ENCODE measurements around the gene MYO5B.
"Not testable (repeated sequence)": the region's sequence is repeated elsewhere in the genome, so short reads cannot be mapped to it uniquely, and the experiment has no call there.

MYO5B gene

DNA sequence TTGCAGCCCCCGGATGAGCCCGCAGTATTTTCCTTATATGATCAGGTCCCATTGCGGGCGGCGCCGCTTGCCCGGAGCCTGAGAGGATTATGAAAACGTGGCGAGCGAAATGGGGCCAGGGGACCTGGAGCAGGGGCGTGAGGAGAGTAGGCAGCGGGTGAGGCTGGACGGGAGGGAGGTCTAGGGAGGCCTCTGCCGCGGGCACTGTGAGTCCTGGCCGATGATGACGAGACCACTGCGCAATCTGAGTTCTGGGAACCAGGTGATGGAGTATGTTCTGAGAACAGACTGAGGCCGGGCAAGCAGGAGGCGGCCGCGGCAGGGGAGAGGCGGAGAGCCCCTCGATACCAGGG lies 380.8 kb downstream of the MYO5B start:
- no peak for DNase-seq

- peak; percentile 66 for DNase-seq
Measured at GRCh38 chr18:49813319-49814146, 381.4 kb downstream of the MYO5B start, which contains the start of gene ACAA2. TSS of gene ACAA2 (minus strand) at chr18:49813533. CDS start at chr18:49813484, 49 bp downstream.

- no peak for DNase-seq
Measured at GRCh38 chr18:49813069-49813318, 382.0 kb downstream of the MYO5B start.

DNA sequence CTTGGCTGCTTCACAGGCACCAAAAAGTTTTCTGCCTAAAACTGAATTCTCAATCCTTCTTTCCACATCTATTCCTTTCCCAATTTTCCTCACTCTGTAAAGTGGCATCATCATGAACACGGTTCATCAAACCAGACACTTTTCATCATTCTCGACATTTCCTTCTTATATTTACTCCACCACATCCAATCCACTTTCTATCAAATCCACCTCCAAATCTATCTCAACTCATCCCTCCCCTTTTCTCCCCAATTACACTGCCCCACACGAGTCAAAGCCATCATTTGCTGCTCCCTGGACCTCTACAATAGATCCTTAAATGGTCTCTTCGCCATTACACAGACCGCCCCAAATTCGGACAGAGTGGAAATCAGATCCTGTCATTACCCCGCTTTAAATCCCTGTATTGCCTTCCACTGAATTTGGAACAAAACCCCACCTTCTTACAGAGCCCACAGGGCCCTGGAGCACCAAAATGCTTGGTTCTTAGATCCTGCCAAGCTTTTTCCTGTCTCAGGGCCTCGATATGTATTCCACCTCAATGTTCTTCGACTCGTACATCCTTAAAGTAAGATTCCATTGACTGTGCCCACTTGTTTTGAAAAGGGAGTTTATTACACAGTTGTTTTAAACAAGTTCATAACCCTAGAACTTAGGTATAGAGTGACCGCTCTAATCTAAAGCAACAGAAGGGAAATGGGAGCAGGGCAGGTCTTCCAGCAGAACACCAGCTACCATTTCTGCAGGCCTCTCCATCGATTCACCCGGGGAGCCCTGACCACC lies 382.5 kb downstream of the MYO5B start:
- DNase-seq, result no peak

DNA sequence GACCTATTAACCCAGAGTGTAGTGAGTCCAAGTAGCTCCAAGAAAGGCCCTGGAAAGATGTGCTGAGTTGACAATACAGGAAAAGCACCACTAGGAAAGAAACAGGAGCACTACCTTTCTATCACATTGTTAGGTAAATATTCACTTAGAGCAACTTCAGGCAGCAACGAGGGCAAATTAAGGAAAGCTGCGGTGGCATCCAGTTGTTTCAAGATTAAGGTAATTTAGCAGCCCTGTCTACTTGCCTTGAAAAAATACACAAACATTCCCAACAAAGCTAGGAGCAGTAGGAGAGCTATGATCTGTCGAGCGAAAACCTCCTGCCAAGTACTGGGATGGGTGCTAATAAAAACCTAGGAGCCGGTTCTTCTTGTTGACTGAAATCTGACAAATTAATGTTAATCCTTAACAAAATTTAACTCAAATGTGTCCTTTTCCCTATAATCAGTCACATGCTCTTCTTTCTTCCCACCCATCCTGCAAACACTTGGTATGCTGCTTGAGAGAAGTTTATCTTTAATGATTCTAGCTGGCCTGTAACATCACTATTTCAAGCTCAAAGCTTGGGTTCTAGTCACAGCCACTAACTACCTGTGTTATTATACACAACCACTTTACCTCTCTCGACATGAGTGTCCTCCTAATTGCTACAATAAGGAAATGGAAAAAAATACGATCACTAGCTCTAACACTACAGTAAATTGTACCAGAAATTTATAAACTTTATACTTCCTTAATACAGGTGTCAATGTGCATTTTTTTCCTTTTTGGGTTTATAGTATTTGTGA lies 383.6 kb downstream of the MYO5B start:
- peak; percentile 65 for DNase-seq

- DNase-seq, result not testable (repeated sequence)
Measured at GRCh38 chr18:49808553-49809191, 386.3 kb downstream of the MYO5B start.

DNA sequence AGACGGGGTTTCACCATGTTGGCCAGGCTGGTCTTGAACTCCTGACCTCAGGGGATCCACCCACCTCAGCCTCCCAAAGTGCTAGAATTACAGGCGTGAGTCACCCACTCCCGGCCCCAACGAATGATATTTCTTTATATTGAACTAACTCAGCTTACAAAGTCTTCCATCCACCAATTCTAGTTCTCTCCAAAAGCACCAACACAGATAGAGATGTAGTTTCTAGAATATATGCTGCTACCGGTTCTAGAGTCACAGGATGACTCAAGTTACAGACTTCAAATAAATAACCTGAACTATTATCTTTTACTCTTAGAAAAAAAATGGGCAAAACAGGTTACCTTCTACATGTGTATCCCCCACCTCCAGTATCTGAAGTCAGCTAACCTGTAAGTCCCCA lies 390.9 kb downstream of the MYO5B start:
- no peak for DNase-seq

DNA sequence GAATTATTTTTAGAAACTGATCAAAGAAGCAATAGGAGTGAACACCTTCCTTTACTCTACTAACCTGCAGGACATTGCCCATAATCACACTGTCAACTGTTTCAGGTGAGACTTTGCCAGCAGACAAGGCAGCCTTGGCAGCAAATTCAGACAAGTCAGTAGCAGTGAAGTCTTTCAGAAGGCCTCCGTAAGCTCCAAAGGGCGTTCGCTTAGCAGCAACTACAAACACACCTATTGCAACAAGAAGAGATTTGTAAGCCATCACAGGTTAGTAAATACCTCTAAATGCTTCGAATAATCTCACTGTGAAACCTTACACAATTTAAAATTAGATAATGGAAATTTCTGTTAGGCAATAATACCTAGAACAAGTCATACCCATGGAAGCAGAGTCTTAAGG lies 392.3 kb downstream of the MYO5B start:
- no peak for DNase-seq

GRCh38 chr18:49800491-49800890 lies 394.5 kb downstream of the MYO5B start:
- not testable (repeated sequence) for DNase-seq

GRCh38 chr18:49799806-49800205 lies 395.1 kb downstream of the MYO5B start:
- DNase-seq, result not testable (repeated sequence)

- DNase-seq, result no peak
Measured at GRCh38 chr18:49798001-49798400, 396.9 kb downstream of the MYO5B start.

GRCh38 chr18:49795612-49796552 lies 399.1 kb downstream of the MYO5B start:
- DNase-seq, result no peak

- DNase-seq, result no peak
Measured at GRCh38 chr18:49794743-49795142, 400.2 kb downstream of the MYO5B start.

- not testable (repeated sequence) for DNase-seq
Measured at GRCh38 chr18:49789560-49790134, 405.3 kb downstream of the MYO5B start.

DNA sequence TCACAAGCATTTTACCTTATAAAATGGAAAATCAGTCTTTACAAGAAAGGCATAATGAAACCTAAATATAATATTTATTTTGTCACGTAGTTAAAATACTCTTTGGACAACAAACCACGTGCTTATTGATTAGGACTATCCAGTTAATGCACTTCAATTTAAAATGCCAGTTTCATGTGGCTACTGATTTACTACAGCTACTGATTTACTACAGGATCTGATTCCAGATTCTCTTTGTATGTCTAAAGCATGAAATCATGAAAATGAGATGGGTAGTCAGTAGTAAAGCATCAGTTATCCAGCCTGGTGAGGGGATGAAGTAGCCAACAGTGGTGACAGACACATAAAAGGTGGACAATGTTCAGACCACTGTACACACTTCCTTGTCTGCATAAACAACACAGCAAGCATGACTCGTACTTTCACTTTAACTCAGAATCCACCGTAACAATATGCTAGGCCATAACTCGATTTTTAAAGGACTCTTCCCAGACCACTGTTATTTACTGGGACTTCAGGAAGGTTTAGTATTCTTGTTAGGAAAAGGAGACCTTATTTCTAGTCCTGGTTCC lies 406.5 kb downstream of the MYO5B start:
- DNase-seq, result no peak

DNA sequence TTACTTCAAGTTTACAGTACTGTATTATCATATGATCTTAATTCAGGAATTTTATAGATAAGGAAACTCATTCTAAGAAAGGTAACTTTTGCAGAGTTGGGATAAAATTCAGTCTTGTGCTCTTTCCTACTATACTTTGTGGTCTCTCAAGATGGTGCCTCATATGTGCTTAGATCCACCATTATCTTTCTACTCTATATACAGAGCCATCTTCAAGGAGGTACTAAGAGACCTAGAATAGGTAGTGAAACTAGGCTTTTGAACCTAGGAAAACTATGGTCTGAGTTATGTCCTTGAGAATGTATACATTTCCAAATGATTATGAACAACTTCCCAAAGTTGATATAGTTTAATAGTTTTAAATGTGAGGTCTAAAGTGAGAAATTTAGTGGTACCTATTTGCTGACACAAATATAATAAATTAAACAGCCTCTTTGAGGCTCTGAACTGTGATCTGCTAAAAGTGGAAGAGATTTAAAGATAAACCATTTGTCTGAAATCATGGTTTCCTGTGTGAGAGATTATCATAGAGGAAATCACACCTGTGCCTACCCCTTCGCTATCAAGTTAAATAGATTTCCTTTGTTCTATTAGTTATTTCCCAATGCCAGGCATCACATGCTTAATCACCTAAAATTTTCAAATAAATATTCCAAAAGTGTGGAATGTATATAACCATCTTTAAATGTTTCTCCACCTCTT lies 408.8 kb downstream of the MYO5B start:
- no peak for DNase-seq

GRCh38 chr18:49784427-49785185 lies 410.3 kb downstream of the MYO5B start:
- DNase-seq, result no peak

DNA sequence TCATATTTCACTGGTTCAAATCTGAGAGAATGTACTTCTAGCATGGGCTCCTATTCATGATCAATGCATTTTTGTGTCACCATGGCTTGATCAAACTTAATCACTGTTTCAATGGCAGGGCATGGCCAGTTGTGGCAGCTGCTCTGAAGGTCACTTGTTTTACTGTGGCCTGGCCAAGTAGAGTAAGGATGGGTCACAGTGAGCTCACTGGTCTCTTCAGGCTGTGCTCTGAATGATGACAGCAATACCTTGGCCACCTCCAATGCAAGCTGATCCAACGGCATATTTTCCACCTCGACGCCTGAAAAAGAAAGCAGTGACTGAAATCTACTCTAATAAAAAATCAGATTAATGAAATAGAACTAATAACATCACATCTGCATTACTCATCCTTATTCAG lies 411.3 kb downstream of the MYO5B start:
- DNase-seq, result not testable (repeated sequence)

- no peak for DNase-seq
Measured at GRCh38 chr18:49778826-49779465, 416.0 kb downstream of the MYO5B start.

All from NCI-H2029 treated with DMSO at 0.1 percent for 48 hours (cell line).